Activated CD4-positive, alpha-beta T cell treated with anti-CD3 and anti-CD28 coated beads, Interleukin-2, amount 50 U/mL, for 24 hours (primary cell): ENCODE data around the gene RNASEH2B.

Experiments used
- DNase-seq, 2 donors: peaks; one replicate each; pipeline ENCODE4 v3.0.0-alpha.2; 2020; ENCODE audit warnings: low read depth in 1 of 2, low spot score in 1 of 2

The RNASEH2B gene

DNA sequence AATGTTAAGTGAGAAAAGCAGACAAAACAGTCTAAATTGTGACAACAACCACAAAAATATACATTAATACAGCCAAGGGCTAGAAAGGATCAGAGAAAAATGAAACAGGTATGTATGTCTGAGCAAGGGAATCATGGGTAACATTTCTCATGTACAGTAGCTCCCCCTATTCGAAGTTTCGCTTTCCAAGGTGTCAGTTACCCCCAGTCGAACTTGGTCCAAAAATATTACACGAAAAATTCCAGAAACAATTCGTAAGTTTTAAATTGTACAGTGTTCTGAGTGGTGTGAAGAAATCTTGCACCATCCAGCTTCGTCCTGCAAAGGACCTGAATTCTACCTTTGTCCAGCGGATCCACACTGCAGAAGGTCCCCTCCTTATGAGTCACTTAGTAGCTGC lies 1.8 kb upstream of the RNASEH2B start:
- no peak for DNase-seq

DNA sequence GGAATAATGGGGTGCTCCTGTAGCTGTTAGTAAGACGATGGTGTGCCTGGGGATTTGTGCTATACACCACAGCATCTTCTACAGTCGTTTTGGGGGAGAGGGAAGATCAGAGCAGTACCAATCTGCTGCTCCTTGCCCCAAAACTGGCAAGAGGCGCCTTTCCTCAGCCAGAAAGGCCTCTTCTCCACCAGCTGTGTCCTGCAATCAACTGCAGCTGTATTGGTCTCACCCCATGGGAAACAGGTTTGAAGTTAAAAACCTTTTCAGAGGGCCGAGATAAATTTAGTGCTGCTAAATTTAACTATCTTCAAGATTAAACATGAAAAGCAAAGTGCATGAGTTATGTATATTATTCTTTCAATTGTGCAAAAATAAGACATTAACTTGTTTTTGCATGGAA lies 1.2 kb upstream of the RNASEH2B start:
- no peak for DNase-seq

DNA sequence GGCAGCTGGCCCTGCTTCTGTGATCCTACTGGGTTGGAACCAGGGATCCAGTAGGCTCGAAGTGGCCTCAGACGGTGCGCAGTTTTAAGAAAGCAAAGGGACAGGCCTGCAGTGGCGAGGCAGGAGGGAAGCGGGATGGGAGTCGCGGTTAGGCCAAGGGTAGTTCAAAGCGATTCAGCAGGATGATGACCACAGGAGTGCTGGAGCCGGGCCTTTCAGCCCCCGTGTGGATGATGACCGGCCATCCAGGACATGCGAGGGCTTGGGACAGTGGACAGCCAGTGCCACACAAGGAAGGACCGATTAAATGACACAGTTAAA lies 854 bp downstream of the RNASEH2B start:
- no peak for DNase-seq

DNA sequence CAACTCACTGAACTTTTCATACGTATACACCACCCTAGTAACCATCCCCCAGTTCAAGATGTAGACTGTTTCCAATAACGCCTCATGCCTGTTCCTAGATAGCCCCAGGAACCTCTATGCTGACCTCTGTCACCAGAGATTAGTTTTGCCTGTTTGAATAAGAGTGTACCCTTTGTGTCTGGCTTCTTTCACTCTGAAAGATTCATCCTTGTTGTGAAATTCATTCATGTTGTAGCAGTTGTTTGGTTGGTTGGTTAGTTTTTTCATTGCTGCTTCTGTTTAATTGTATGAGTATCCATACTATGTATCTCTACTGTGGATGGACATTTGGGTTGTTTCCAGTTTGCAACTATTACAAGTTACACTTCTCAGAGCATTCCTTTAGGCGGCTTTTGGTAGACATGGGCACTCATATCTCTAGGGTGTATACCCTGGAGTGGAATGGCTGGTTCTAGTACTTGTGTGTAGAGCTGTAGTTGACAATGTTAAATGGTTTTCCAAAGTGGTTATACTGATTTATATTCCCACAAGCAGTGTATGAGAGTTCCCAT lies 1.6 kb downstream of the RNASEH2B start:
- DNase-seq, result no peak

DNA sequence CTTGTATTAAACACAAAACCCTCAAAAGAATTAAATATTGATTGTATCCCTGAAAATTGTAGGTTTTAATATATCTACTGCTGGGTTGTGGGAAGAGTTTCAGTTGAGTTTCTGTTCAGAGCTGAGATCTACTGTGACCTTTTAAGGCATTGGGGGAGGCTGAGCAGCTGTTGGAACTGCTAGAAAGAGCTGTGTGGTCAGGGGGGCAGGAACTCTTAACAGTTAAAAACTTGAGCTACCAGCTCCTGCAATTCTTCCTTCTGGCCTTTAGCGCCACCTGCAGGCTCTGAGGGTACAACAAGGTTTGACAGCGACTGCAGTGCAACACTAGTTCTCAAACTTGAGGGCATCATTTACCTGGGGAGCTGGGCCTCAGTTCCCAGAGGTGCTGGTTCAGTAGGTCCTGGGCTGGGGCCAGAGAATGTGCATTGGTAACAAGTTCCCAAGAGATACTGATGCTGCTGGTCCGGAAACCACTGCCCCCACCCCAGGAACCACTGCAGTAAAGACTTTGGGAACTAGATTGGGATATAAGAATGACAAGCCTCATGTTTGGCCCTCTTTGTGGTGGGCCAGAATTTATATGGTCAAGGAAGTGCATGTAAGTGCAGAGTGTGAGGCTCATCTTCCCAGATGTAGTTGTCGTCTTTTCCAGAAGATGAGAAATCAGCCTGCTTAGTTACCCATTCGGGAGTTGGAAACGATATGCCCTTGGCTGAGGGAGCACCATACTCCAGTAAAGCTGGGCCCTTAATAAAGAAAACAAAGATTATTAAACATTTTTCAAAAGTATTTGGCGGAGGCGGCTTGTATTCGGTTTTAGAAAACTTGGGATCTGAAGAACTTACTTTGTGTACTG lies 2.6 kb downstream of the RNASEH2B start:
- peak; percentile 81 to 91 for DNase-seq

DNA sequence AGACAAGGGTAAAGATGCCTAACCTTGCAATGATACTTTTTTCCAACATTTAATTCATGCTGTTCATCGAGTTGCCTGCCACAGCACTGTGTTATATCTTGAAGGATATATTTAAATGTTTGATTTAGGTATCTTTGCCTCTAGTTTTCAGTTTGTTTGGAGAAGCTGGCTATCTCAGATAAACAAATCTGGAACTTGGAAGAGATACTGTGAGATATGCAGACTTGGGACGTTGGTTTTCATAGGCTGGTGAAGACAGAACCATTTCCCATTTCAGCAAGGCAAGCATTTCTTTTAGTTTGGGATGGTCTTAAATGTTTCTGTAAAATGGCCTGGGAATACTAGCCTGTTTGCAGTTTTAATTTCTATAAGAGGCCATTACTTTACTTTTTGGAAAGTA lies 3.3 kb downstream of the RNASEH2B start:
- DNase-seq, result no peak

DNA sequence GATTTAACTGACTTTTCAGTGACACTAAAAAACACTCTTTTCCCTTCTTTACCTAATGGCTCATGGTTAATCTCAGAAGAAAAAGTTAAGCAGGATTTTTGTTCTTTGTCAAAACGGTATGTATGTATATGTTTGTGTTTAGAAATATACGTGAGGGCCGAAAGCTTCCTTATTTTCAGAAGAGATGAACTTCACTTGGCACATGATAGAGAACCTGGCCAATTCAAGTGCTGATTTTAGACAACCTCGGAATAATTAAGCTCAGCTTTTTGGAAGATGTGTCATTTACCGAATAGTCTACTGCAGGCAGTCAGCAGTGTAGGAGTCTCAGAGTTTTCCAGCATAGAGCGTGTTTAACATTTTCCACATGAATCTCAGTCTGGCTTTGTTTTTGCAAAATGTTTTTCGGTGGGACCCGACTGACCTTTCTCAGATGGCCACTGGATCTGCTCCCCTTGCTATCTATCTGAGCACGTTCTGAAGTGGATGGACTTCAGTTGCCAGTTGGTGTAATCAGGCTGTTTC lies 4.6 kb downstream of the RNASEH2B start:
- no peak for DNase-seq

DNA sequence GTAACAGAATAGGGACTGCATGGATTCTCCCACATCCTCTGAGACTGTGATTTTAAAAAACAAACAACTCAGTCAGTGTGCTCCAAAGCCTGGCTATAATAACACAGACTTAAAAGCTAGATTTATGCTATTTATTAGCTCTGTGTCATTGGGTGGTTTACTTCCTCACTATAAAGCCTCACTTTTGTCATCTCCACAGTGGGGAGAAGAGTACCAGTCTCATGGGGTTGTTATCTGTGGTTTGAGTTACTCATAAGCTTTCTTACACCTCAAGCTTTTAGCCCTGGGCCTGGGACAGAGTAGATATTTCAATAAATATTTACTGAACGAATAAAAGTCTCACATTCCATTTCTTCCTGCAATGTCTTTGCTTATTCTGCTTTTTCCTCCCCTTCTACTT lies 5.3 kb downstream of the RNASEH2B start:
- DNase-seq, result no peak

DNA sequence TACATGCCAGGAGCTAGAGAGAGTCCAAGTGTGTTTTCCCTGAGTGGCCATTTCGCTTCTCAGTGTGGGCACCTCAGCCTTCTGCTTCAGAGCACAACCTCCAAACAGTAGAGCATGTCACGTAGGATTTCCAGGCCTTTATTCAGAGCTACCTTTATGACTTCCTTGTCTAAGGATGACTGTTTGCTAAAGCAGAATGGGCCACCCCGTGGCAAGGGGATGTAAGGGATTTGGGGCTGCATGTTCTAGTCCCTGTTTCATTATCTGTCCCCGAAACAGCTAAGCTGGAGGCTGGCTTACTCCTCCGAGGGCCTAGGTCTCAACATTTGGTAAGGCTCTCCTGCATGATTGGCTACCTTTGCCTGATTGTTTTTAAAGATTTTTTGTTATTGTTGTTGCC lies 6.0 kb downstream of the RNASEH2B start:
- no peak for DNase-seq

DNA sequence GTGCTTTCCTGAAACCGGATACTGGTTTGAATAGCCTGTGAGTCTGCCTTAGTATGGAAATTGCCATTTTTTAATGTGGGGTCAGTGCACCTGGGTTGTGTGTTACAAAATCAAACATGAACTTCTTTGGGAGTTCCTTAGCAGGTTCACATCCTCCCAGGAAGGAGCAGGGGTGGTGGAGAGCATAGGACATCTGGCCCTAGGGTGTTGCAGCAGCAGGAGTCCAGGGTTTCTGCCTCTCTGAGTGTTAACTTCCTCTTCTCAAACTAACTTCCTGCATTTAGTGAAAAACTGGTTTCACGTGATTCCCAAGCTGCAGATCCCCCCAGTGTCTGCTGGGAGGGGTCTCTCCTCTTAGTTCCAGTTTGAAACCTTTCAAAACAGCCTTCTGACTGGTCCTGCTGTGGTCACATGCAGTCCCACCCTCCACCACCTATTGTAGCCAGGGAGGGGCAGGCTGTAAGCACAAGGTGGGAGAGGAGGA lies 7.2 kb downstream of the RNASEH2B start:
- no peak for DNase-seq

DNA sequence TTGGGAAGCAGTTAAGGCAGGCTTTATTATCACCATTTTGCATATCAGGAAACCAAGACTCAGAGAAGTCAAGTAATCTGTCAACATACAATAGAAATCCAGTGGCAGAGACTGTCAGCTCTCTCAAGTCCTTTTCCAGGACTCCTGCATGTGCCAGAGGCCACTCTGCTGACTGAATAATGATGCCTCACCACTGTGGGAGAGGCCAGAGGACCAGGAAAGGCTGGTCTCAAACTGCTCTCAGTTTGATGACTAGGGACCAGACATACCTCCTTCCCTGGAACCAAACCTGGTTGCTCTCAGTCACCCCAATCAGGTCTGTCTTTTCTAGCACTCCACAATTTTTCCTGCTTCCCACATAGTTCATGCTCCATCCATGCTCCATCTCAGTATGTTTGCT lies 8.0 kb downstream of the RNASEH2B start:
- no peak for DNase-seq

DNA sequence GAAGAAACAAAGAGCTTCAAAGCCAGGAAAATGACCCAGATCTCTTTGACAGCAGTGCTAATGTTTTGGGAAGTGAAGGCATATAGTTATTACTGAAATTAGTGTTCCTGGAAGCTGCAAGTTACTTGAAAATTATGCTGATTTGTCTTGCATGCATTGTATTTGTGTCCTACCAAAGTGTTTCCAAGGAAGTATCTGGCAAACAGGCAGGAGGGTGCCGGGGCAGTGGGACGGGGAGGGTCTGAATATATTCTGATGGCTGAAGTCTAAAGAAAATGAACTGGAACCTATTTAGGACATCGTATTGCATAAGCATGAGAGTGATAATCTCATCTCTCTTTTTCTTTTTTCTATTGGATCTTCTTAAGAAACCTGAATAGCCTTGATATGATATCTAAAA lies 9.0 kb downstream of the RNASEH2B start:
- no peak for DNase-seq

DNA sequence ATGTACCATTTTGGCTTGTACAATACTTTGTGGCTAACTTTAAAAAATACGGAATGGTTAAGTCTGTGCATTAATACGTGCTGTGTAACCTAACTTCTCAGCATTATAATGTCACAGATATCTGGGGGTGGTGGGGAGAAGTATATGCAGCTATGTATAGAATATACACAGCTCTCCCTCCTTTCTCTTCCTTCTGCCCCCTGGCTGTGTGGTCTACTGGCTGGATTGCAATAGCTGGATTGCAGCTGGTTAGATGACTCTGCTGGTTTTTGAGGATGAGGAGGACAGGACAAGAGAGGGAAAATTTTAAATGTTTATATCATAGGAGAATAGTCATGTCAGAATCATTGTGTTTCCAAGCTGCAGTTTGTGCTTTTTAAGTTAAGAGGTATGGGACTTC lies 9.7 kb downstream of the RNASEH2B start:
- DNase-seq, result no peak

DNA sequence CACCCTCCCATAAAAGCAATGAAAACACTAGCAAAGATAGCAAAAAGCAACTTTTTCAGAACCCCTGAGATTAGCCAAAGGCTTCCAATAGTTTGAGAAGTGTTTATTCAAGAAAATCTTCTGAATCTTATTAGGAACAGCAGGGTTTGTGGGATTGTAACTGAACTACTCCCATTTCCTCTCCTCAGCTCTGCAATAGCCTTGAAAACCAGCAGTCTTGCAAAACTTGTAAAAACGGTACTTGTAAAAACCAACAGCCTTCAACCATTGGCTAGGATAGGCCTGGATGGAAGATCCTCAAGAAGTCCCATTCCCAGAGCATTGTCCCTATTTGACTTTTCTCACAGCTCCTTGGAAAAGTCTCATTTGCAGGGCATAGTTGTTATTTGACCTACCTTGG lies 12.1 kb downstream of the RNASEH2B start:
- no peak for DNase-seq

DNA sequence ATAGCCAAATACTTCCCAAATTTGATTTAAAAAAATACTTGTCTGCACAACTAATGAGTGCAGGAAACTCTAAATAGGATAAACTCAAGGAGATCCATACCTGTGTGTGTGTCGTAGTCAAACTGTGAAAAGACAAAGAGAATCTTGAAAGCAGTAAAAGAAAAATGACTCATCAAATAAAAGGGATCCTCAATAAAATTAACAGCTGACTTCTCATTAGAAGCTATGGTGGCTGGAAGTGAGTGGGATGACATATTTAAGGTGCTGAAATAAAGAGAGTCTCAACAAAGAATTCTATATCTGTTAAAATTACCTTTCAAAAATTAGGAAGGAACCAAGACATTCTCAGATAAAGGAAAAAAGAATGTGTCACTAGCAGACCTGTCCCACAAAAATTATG lies 13.7 kb downstream of the RNASEH2B start:
- no peak for DNase-seq

DNA sequence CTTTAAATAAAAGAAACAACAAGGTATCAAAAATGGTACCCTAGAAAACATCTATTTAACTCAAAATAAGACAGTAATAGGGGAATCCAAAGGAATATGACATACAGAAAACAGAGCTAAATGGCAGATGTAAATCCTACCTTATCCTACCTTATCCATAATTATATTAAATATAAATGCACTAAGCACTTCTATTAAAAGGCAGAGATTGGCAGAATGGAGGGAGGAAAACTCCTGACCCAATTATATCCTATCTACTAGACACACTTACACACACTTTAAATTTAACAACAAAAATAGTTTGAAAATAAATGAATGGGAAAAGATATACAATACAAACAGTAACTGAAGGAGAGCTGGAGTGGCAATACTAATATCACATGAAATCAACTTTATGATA lies 14.4 kb downstream of the RNASEH2B start:
- no peak for DNase-seq

DNA sequence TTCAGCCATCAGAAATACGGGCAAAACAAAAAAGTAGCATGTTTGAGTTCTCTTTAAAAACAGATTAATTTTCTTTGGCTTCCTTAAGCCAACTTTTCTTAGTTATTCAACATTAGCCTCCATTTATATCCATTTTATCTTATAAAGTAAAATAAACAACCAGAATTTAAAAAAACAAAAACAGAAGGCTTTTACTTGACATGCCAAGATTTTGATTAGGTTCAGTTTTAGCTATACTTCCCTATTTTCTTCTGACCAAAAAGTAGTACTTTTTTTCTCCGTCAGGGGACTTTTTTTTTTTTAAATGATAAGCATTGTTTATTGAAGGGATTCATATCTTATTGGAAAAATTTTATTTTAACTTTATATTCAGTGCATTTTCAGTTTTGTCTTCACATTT lies 18.1 kb downstream of the RNASEH2B start:
- no peak for DNase-seq

DNA sequence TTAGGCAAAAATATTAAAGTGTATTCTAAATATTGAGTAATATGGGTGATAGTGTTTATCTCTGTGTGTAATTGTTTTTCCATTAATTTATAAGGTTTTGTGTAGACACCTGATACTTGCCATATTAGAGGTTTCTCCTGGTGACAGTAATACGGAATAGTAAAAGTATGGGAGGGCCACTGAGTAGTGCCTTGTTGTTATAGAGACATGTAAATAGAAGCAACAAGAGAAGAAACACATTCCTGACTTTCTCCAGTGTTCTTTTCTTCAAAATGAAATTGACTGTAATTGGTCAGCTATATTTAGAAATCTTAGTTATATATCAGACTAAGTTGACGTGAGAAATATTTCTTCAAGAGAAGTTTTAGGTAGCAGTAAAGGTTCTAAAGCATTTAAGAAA lies 18.5 kb downstream of the RNASEH2B start:
- DNase-seq, result no peak

DNA sequence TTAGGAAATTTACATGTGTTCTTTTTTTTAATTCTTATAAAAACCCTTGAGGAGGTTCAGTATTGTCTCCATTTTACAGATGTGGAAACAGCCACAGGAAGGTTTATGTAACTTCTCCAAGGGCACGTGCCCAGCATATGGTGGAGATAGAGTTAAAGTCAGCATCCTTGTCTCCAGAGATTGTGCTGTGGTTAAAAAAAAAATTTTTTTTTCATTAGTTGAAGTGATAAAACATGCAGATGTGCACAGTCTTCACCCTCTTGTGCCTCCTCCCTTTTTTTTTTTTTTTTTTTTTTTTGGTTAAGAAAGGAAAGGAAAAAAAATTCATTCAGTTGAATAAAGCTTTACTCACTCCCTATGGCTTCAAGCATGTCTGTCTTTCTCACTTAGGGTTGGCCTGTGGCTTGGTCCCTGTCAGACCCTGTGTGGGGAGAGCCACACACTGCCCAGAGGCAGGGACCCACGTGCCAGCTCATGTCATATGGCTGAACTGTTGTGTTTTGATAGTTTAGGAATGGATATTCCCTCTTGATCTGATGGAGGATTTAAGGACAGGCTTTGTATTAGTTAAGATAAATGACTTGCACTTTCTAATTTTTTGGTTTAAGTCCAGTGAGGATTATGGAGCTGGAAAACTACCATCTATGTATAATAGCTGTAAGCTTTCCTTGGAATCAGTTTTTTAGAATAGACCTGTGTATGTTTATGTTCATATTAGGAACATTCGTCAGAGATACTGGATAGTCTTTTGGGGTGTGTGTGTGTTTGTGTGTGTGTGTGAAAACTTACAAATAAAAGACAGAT lies 19.3 kb downstream of the RNASEH2B start:
- DNase-seq, result no peak

DNA sequence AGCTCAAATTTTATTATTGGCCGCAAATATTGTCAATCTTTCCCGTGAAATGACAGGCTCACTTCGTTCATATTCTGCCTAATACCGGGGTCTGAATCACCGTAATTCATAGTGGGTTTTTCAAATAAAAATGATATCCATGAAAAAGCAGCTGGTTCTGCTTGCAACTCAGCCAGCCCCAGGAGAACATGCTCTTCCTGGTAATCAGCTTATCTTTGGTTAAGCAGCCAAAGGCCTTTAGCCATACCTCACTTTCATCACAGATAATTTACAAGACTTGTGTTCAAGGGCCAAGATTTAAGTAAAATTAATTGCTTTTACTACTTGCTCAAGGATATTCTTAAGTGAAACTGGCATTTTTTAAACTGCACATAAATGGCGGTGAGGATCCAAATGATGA lies 22.5 kb downstream of the RNASEH2B start:
- DNase-seq, result no peak

DNA sequence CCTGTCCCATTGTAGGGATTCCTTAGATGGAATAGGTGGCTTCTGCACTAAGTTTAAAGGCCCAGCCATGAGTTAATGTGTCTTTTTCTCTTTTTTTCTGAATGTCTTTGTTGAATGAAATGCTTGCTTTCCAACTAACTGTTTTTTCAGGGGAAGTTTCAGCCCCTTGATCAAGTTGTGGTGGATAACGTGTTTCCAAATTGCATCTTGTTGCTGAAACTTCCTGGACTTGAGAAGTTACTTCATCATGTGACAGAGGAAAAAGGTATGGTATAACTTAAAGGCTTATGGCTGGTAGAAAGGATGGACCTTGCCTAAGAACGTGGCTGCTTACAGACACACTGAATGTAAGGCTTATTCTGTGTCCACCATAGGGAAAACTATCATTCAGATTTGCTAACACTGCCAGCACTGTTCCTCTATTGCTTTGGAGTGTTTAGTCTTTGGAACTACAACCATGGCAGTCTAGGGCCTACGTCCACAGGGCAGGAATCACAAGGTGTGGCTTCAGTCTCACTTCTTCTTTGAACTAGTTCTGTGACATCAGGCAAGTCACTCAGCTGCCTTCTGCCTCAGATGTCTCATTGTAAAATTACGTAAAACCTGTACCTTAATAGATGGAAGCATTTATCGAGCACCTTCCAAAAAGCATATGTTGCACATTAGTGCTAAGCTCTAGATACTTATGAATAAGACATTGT lies 25.3 kb downstream of the RNASEH2B start:
- DNase-seq, result no peak
